Stomach (tissue), 9 donors: ENCODE data around the gene DERA. TPM values are rescaled to one million over a fixed set of nuclear protein-coding genes. Genes with fewer than 3 reads are reported as not detected.

ENCODE experiments used
- DNase-seq, 2 donors: peaks; one replicate each; pipeline versions ENCODE4 v3.0.0 to v3.0.0-alpha.2; 2013 to 2019
- H3K27ac ChIP-seq, 5 donors: fragments of 200-600 bp in 4 of 5; sonication (generic) in 4 of 5; one replicate each; pipeline ENCODE4 v1.5.1; 2013 to 2019; ENCODE audit warnings: mild to moderate bottlenecking in 1 of 5, moderate library complexity in 1 of 5
- H3K27me3 ChIP-seq, 3 donors: fragments of 200-600 bp; sonication (generic); one replicate each; pipeline ENCODE4 v1.5.1; 2017 to 2019; ENCODE audit warnings: mixed run types in 1 of 3
- H3K36me3 ChIP-seq, 4 donors: fragments of 200-600 bp; sonication (generic); 1 replicate in 3 of 4; 2 replicates in 1 of 4; pipeline ENCODE4 v1.5.1; 2016 to 2019
- H3K4me1 ChIP-seq, 4 donors: fragments of 200-600 bp; sonication (generic); one replicate each; pipeline ENCODE4 v1.5.1; 2016 to 2019
- H3K4me3 ChIP-seq, 4 donors: fragments of 200-600 bp; sonication (generic) in 3 of 4; one replicate each; pipeline ENCODE4 v1.5.1; 2016 to 2019; ENCODE audit warnings: mild to moderate bottlenecking in 1 of 4
- H3K9me3 ChIP-seq, 4 donors: fragments of 200-600 bp; sonication (generic); one replicate each; pipeline ENCODE4 v1.5.1; 2016 to 2019
- EP300 ChIP-seq: sonication (generic); formaldehyde crosslinking; IDR thresholded peaks from one replicate; pipeline ENCODE4 v1.6.1; 2017; ENCODE audit warnings: antibody characterized with exemption
- POLR2A ChIP-seq, 4 donors: fragments of 450-650 bp; IDR thresholded peaks; one replicate each; pipeline ENCODE4 v1.6.1; 2016; ENCODE audit warnings: antibody characterized with exemption in 4 of 4, control low read depth in 2 of 4, mild to moderate bottlenecking in 1 of 4, moderate library complexity in 1 of 4
- POLR2AphosphoS5 ChIP-seq, 3 donors: sonication (generic); formaldehyde crosslinking; IDR thresholded peaks; one replicate each; pipeline ENCODE4 v1.6.1; 2016; ENCODE audit warnings: antibody characterized with exemption in 3 of 3
- WGBS, 5 donors: extraction: QIAGEN DNeasy Blood & Tissue Kit in 3 of 5; methylation state at CpG; one replicate each; pipeline versions ENCODE4 v1.1.5 to v1.1.7; 2013 to 2018; 5-methylcytosine and 5-hydroxymethylcytosine counted together
- intact Hi-C: fragments of 100-400 bp; cut with DNase I; formaldehyde crosslinking; loops from one replicate; pipeline ENCODE4 v1.15.1; 2023; ENCODE audit warnings: low total_unique reads
- polyA plus RNA-seq, 3 donors: library from polyadenylated mRNA; stranded (reverse); fragments of 200-250 nt; gene quantifications; one replicate each; pipeline ENCODE4 v1.2.3, GENCODE V29; 2013
- total RNA-seq, 5 donors: library from RNA; depleted of rRNA; stranded (reverse); fragments of >200 nt; gene quantifications; one replicate each; pipeline versions ENCODE4 v1.1.0 to v1.2.3, GENCODE V29; 2014 to 2016
- TF ChIP-seq, protein P1 (sequence below), 7 experiments: fragments of 450-650 bp in 4 of 7; fragments of 200-600 bp in 3 of 7; sonication (generic) in 3 of 7; IDR thresholded peaks; one replicate each; pipeline ENCODE4 v1.5.1; 2016 to 2019; ENCODE audit warnings: antibody characterized with exemption in 7 of 7, control low read depth in 2 of 7, mild to moderate bottlenecking in 1 of 7
- donor health status: healthy with polysubstance abuse.
- donor health status: Bipolar disorder and iron deficiency.
- donor health status: healthy.

Gene DERA
- total and polyA plus RNA-seq, 8 donors: 3.2 to 53.6 (median 23.5) TPM

DNA sequence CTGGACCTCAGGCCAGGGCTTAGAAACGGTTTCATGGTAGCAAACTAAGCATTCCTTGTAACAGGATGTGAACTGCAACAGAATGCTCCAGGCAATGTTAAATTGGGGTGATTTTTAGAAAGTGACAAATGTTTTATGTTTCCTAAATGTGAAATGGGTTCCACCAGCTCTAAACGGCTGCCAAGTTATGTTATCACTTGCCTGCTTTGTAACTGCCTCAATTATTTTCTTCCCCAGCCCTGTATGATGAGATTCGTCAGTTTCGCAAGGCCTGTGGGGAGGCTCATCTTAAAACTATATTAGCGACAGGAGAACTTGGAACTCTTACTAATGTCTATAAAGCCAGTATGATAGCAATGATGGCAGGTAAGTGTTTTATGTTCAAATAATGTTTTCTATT, 70.9 kb downstream of the DERA start:
- Histone ChIP-seq H3K4me1 (peaks cover 0 to 42% (median 22%) of the 10 kb centered on the region in 4 donors), H3K4me3 (no peak overlapping the region), H3K27me3 (no peaks in the 10 kb centered on the region), H3K9me3 (no peaks in the 10 kb centered on the region), H3K36me3 (peaks cover 0 to 32% (median 28%) of the 10 kb centered on the region in 4 donors), H3K27ac (no peak overlapping the region)
- DNase-seq: no peak
- WGBS, 5 donors: 60 to 77% (median 72%) methylated on average over 5 of the region's 5 CpGs
- TF ChIP-seq POLR2AphosphoS5 (IDR thresholded peaks at IDR 0.05) (no peak), EP300 (no peak), POLR2A (IDR thresholded peaks at IDR 0.05) (no peak)
- TF ChIP-seq, protein P1, sequence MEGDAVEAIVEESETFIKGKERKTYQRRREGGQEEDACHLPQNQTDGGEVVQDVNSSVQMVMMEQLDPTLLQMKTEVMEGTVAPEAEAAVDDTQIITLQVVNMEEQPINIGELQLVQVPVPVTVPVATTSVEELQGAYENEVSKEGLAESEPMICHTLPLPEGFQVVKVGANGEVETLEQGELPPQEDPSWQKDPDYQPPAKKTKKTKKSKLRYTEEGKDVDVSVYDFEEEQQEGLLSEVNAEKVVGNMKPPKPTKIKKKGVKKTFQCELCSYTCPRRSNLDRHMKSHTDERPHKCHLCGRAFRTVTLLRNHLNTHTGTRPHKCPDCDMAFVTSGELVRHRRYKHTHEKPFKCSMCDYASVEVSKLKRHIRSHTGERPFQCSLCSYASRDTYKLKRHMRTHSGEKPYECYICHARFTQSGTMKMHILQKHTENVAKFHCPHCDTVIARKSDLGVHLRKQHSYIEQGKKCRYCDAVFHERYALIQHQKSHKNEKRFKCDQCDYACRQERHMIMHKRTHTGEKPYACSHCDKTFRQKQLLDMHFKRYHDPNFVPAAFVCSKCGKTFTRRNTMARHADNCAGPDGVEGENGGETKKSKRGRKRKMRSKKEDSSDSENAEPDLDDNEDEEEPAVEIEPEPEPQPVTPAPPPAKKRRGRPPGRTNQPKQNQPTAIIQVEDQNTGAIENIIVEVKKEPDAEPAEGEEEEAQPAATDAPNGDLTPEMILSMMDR (IDR thresholded peaks at IDR 0.05): no peak
- intact Hi-C loops: no loop called here

DNA sequence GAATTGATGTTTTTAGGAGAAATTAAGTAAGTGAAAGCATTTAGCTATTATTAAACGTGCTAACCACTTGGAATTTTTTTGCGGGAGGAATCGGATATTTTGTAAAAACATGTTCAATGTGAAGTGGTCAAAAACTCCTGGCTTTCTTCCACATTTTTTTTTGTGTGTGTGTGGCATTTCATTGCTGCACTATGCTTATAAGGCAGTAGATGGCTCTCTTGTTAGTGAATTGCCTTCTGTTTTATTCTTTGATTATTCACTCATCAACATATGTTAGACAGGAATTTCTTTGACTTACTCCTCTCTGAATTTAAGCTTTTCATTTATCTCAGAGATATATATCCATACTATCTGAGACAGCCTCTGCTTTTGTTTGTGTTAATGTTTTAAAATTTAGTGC, 71.3 kb downstream of the DERA start:
- Histone ChIP-seq H3K4me3 (no peak overlapping the region), H3K27ac (no peak overlapping the region), H3K4me1 (peaks cover 0 to 42% (median 22%) of the 10 kb centered on the region in 4 donors), H3K36me3 (peaks cover 0 to 32% (median 27%) of the 10 kb centered on the region in 4 donors), H3K9me3 (no peaks in the 10 kb centered on the region), H3K27me3 (no peaks in the 10 kb centered on the region)
- intact Hi-C loops: no loop called here
- WGBS, 5 donors: 47 to 71% (median 62%) methylated on average over 3 of the region's 3 CpGs
- peak in 1 of 2 donors; percentile 39 for DNase-seq
- TF ChIP-seq, protein P1 (IDR thresholded peaks at IDR 0.05): peak in 2 of 7 experiments; percentile 18 to 28
- TF ChIP-seq EP300: no peak

DNA sequence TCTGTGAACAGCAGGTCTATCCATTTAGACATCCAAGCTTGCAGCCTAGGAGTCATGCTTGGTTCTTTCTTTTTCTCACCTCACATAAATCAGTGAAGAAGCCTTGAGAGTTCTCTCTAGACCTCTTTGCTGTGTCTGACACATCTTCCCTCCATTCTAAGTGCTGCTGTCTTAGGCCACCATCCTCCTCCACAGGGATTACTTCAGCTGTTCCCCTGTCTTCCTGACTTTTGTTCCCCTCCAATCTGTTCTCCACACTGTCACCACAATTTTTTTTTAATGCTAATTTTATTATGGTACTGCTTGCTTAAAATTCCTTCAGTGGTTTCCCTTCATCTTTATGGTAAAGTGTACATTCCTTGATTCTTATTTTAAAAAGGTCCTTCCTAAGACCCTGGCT, 71.8 kb downstream of the DERA start:
- TF ChIP-seq EP300: no peak
- TF ChIP-seq, protein P1 (IDR thresholded peaks at IDR 0.05): no peak
- no peak for TF ChIP-seq POLR2A (IDR thresholded peaks at IDR 0.05)
- no peak for TF ChIP-seq POLR2AphosphoS5 (IDR thresholded peaks at IDR 0.05)
- Histone ChIP-seq H3K27me3 (no peaks in the 10 kb centered on the region), H3K4me3 (no peak overlapping the region), H3K36me3 (peaks cover 3 to 34% (median 28%) of the 10 kb centered on the region in 4 donors), H3K4me1 (peaks cover 0 to 41% (median 20%) of the 10 kb centered on the region in 4 donors), H3K9me3 (no peaks in the 10 kb centered on the region), H3K27ac (no peak overlapping the region)
- intact Hi-C loops: no loop called here
- no peak for DNase-seq

DNA sequence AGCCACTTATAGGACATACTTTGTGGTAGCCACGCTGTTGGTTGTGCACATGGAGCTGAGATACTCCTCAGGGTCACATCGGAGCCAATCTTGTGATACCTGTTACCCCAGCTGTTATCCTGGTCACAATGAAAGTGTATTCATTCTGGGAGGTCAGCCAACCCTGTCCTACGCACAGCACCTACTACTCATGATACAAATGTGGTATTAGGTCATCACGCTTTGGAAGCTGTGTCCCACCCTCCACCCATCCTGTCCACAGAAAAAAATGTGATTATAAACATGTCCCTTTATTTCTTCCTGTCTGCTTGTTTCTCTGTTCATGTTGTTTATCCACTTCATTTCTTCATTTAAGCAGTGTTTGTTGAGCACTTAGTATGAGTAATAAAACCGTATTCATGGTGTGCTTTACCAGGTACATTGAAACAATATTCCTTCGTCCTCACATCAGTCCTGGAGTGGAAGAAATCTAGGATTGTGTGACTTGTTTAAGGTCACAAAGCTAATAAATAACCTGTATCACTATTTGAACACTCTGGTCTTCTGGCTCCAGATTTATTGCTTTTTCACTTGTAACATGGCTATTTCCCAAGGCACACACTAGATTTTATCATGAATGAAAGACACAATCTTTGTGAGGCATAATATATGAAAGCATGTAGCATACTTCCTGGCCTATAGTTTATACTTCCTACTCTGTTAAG, 73.1 kb downstream of the DERA start:
- no peaks in the 10 kb centered on the region for H3K9me3 ChIP-seq
- H3K4me1 ChIP-seq: peaks cover 0 to 28% (median 13%) of the 10 kb centered on the region in 4 donors
- intact Hi-C loops: no loop called here
- no peaks in the 10 kb centered on the region for H3K27me3 ChIP-seq
- 64 to 78% (median 70%) methylated on average over 6 of the region's 6 CpGs for WGBS, 5 donors
- peaks cover 16 to 46% (median 40%) of the 10 kb centered on the region in 4 donors for H3K36me3 ChIP-seq
- TF ChIP-seq, protein P1 (IDR thresholded peaks at IDR 0.05): no peak
- TF ChIP-seq POLR2AphosphoS5 (IDR thresholded peaks at IDR 0.05) (no peak), EP300 (no peak), POLR2A (IDR thresholded peaks at IDR 0.05) (no peak)
- no peak overlapping the region for H3K4me3 ChIP-seq
- no peak overlapping the region for H3K27ac ChIP-seq
- no peak for DNase-seq
